MCF 10A (cell line): Measurements from ENCODE around the gene ARMC9. TPM values are rescaled to one million over a fixed set of nuclear protein-coding genes. Genes with fewer than 3 reads are reported as not detected.

Experiments
- microRNA-seq: library from miRNA; unstranded; fragments of <30 nt; microRNA quantifications from one replicate; pipeline ENCODE4 v1.2.0, GENCODE V29; 2022
- total RNA-seq: library from RNA; stranded (reverse); gene quantifications from 2 replicates; pipeline ENCODE4 v1.2.3, GENCODE V29; 2022

ARMC9 gene
- total RNA-seq, 1 experiment from 2014 or later: 16.5 TPM

Small RNAs within 50 kb of the gene (microRNA-seq; reads per million reads assigned to microRNA genes)
- gene MIR4777: not detected

Other genes starting within 250 kb of the ARMC9 start
- gene SPATA3, start 202.5 kb upstream of the ARMC9 start, total RNA-seq: not detected in 2 replicates
- gene C2orf72, start 161.1 kb upstream of the ARMC9 start, total RNA-seq: not detected in 2 replicates
- 88.5 and 94.4 TPM in 2 replicates for gene PSMD1, start 141.8 kb upstream of the ARMC9 start, total RNA-seq
- gene HTR2B, start 73.6 kb upstream of the ARMC9 start, total RNA-seq: not detected in 2 replicates
- not detected in 2 replicates for gene B3GNT7, start 197.1 kb downstream of the ARMC9 start, total RNA-seq